ENCODE results near the gene SUSD2. TPM values are rescaled to one million over a fixed set of nuclear protein-coding genes. Genes with fewer than 3 reads are reported as not detected.

The SUSD2 gene
- total and polyA plus RNA-seq, 9 of the 15 experiments (the other 6 are each of a cell fraction or from before 2014, with no cell fraction given), result 0.01 to 0.16 (median 0.04) TPM; not detected in 4

DNA sequence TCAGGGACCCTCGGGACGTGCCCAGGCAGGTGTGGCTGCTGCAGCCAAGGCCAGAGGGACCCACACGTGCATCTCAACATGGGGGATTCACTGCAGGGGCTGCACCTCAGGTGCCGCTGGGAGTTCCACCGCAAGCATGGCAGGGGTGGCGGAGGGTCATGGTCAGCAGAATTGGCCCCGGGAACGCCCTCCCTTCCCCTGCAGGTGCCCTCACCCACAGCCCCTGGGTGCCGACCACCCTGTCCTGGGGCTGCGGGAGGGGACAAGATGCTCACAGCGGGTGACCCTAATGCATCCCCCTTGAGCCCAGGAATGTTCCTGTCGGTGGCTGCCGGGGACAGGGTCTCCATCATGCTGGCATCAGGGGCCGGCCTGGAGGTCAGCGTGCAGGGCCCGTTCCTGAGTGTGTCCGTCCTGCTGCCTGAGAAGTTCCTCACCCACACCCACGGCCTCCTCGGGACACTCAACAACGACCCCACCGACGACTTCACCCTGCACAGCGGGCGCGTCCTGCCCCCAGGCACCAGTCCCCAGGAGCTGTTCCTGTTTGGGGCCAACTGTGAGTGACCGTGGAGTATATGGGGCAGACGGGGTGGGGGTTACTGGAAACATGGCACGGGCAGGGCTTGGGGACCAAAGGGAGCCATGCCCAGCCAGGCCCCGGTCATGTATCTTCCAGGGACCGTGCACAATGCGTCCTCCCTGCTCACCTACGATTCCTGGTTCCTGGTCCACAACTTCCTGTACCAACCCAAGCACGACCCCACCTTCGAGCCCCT lies 5.8 kb downstream of the SUSD2 start (continued):
- TF ChIP-seq NFATC3 (IDR thresholded peaks at IDR 0.05) (no peak), CBX5 (IDR thresholded peaks at IDR 0.05; ENCODE audit: borderline replicate concordance, low read depth) (no peak)

DNA sequence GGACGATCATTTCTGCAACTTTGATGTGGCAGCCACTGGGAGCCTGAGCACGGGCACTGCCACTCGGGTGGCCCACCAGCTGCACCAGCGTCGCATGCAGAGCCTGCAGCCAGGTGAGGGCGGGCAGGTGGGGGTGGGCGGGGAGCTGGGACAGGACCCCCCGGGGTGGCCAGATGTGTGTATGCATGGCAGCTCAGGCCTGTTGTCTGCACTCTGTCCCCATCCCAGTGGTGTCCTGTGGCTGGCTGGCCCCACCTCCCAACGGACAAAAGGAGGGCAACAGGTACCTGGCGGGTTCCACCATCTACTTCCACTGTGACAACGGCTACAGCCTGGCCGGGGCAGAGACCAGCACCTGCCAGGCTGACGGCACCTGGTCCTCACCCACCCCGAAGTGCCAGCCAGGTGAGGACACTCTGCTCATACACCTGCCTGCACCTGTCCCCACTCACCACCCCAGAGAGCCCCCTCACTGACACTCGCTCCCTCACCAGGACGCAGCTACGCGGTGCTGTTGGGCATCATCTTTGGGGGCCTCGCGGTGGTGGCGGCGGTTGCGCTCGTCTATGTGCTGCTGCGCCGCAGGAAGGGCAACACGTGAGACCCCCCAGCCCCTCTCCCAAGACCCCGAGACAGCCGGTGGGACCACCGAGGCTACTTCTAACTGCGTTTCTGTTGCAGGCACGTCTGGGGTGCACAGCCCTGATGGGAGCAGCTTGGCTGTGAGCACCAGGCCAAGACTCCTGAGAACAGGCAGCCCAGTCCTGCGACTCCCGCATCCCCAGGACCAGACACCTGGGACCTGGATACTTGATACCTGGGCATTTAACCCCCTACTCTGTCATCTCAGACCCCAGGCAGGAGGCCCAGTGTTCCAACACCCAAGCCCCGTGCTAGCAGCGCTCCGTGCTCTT lies 6.7 kb downstream of the SUSD2 start:
- H2AFZ ChIP-seq (ENCODE audit: low read depth, low read length), result no peak overlapping the region
- peaks cover 0 to 18% of the 10 kb centered on the region in 2 experiments; a peak in 2 of 5 replicates for H3K27me3 ChIP-seq (ENCODE audit: control insufficient read depth in 2 of 2, insufficient read depth in 2 of 2, low read length in 2 of 2)
- no peak for DNase-seq (ENCODE audit: extremely low read depth in 1 of 4, low spot score in 3 of 4)
- WGBS (ENCODE audit: insufficient coverage, low coverage, missing lambda C conversion rate), result 33% methylated on average over 25 of the region's 37 CpGs
- H3K4me2 ChIP-seq (ENCODE audit: insufficient read depth, low read length), result no peak overlapping the region
- no peaks in the 10 kb centered on the region for H3K79me2 ChIP-seq (ENCODE audit: control insufficient read depth, insufficient read depth, low read length)
- H3K9ac ChIP-seq (ENCODE audit: insufficient read depth in 1 of 2, low read depth in 2 of 2, low read length in 2 of 2), result no peak overlapping the region
- no peak for FAIRE-seq
- intact Hi-C loops (cut with micrococcal nuclease), result loop anchor here (2.0 to 10.0 kb wide), 3 partner anchors 59 to 337 kb away; no protein-coding TSS in a partner anchor
- TF ChIP-seq C11orf30 (IDR thresholded peaks at IDR 0.05; ENCODE audit: low read depth) (no peak), RFX5 (IDR thresholded peaks at IDR 0.05; ENCODE audit: low read depth, low read length) (no peak), FOXK2 (conservative IDR thresholded peaks at IDR 0.05 in 1 of 2, IDR thresholded peaks at IDR 0.05 in 1 of 2; ENCODE audit: low read depth in 2 of 2) (no peak)
- TF ChIP-seq, protein P1, sequence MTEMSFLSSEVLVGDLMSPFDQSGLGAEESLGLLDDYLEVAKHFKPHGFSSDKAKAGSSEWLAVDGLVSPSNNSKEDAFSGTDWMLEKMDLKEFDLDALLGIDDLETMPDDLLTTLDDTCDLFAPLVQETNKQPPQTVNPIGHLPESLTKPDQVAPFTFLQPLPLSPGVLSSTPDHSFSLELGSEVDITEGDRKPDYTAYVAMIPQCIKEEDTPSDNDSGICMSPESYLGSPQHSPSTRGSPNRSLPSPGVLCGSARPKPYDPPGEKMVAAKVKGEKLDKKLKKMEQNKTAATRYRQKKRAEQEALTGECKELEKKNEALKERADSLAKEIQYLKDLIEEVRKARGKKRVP (CRISPR knock-in tag; IDR thresholded peaks at IDR 0.05), result no peak
- POLR2A ChIA-PET, result no interaction called here
- no peak overlapping the region for H3K4me3 ChIP-seq
- H3K4me1 ChIP-seq (replicated peaks in 1 of 2; ENCODE audit: control insufficient read depth in 2 of 2, insufficient read depth in 2 of 2, low read length in 2 of 2), result peaks cover 0 to 28% of the 10 kb centered on the region in 2 experiments; a peak in 1 of 5 replicates
- no peaks in the 10 kb centered on the region for H3K36me3 ChIP-seq (ENCODE audit: control insufficient read depth, insufficient read depth, low read length)
- peaks cover 2% of the 10 kb centered on the region for H3K9me1 ChIP-seq (ENCODE audit: control insufficient read depth, insufficient read depth, low read length)
- BruUV-seq (replicated peaks), result no TSS peak
- no peaks in the 10 kb centered on the region for H3K9me3 ChIP-seq (replicated peaks; ENCODE audit: control insufficient read depth, insufficient read depth, low read depth, low read length)
- H4K20me1 ChIP-seq (replicated peaks; ENCODE audit: control insufficient read depth, insufficient read depth, low read length), result 0 out of 2 replicates have a peak, but pooled peaks cover 2% of the 10 kb centered on the region
- CTCF ChIA-PET (ENCODE audit: low intra/inter-chr PET ratio), result interaction anchor here (0.6 kb wide), 1 partner anchor 41 kb away, joined by 4 read pairs; no protein-coding TSS in a partner anchor
- H3K27ac ChIP-seq (ENCODE audit: extremely low read depth, low read depth, low read length), result no peak overlapping the region
- ATAC-seq, result no peak
- in situ Hi-C loops (cut with MboI), result no loop called here
